Stimulated activated CD8-positive, alpha-beta memory T cell treated with anti-CD3 and anti-CD28 coated beads, Interleukin-7, amount 100 ng/mL, for 48 hours (primary cell): ENCODE data around the gene UBP1.
"Not testable (repeated sequence)": the region's sequence is repeated elsewhere in the genome, so short reads cannot be mapped to it uniquely, and the experiment has no call there.

Source experiments
- DNase-seq, 2 donors: peaks; one replicate each; pipeline ENCODE4 v3.0.0-alpha.2; 2020; ENCODE audit warnings: low read depth in 1 of 2; ENCODE audit errors: extremely low read depth in 1 of 2

The UBP1 gene

GRCh38 chr3:33338936-33339465 is 101.2 kb downstream of the UBP1 start:
- DNase-seq, result not testable (repeated sequence)
